NCI-H146 treated with DMSO at 0.1 percent for 48 hours (cell line): ENCODE data around the gene CCDC33.

Experiments used
- DNase-seq: peaks from one replicate; lab custom pipeline; 2025; ENCODE audit not compliant: unreplicated experiment; lab: John Stamatoyannopoulos, UW

CCDC33 gene

DNA sequence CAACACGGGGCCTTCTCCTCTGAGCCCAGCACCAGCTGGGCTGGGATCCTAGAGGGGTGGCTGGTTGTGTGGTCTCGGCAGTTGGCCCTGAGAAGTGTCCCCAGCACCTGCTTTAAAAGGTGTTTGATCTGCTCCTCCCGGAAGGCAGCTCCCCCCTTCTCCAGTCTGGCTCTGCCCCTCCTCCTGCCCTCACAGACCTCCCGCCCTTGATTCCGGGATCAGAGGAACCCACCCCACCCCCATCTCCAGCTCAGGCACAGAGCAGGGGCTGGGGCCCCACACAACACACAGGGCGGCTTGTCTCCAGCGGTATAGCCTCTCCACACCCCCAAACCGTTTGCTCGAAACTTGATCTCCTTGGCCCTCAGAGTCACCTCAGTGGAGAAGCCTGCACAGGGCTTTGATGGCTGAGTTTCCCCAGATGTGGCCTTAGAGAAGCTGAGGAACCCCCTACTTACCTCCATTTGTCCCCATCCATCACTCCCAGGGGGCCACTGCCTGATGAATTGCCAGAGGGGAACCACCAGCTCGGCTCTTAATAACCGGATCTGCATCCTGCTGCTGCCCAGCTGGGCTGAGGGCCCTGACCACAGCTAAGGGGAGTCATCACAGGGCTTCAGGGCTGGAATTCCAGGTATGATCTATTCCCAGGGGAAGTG, 27.1 kb upstream of the CCDC33 start:
- DNase-seq = no peak

- DNase-seq = no peak
Measured at GRCh38 chr15:74209560-74209958, 26.6 kb upstream of the CCDC33 start.

DNA sequence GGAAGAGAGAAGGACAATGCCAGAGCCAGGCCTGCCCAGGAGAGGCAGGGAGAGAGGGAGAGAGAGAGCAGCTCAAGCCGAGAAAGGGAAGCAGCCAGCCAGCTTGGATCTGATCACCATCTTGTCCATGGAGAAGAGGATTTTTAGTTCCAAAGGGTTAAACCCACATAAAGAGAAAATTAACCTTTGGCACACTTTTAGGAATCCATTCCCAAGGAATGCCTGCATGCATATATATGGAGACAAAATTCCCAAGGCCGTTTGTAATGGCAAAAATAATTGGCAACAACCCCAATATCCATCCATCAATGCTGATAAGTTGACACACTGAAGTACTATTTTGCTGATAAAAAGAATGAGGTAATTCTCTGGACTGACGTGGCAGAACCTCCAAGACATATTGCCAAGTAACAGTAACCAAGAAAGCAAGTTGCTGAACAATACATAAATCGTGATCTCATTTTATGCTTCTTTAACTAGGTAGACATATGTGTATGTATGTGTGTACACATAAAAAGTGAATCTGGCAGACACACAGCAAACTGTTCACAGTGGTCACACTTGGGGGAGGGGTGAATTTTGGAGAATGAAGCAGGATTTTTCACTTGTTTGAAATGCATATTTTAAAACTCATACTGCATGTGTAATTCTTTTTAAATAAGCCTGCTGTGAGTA, 26.0 kb upstream of the CCDC33 start:
- no peak for DNase-seq

- DNase-seq = no peak
Measured at GRCh38 chr15:74210729-74211128, 25.4 kb upstream of the CCDC33 start.

DNA sequence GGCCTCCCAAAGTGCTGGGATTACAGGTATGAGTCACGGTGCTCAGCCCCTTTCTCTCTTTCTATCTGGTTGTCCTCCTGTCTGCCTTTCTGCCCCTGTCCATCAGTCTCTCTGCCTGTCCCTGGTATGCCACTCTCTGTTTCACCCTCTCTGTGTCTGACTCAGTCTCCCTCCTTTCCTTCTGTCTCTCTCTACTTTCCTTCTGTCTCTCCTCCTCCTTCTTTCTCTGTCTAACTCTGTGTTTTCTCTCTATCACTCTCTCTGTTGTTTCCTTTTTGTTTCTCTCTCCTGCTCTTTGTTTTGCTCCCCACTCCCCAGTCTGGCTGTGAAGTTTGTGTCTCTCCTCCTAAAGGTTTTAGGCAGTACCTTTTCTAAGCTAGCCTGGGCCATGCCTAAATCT, 24.5 kb upstream of the CCDC33 start:
- no peak for DNase-seq

DNA sequence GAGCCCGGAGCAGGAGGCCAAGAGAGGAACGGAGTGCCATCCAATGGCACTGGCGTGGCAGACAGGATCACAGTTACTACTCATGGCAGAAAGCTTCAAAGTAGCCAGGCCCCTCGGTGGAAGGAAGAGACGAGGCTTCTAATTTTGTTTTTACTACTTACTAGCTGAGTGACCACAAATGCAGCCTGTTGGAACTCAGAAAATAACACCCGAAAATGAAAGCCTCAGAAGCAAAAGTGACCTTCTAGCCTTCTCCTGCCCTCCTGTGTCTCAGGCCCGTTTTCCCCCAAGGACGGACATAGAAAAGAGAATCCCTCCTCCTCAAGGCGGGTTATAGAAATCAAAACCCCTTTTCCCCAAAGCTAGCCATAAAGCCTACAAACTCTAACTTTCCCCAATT, 23.6 kb upstream of the CCDC33 start:
- DNase-seq = no peak

DNA sequence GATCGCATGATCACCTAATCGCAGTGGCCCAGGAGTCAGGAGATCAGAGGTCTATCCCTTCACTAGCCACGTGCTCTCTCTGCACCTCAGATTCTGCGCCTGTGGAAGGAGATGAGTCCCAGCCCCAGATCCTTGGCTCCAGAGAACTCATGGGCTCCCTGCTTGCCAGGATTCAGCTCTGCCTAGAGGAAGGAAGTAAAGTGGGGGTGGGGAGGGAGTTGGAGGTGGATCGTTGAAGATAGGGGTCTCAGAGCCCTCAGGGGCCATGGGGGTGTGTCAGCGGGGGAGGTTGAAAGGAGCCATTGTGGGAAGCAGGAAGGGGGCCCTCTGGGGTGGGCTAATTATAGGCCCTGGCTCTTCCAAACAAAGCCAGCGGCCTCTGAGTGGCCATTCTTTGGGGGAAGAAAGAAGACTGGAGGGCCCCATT, 22.3 kb upstream of the CCDC33 start:
- DNase-seq = no peak

- no peak for DNase-seq
Measured at GRCh38 chr15:74214324-74215021, 21.7 kb upstream of the CCDC33 start.

- no peak for DNase-seq
Measured at GRCh38 chr15:74215958-74216357, 20.2 kb upstream of the CCDC33 start.

DNA sequence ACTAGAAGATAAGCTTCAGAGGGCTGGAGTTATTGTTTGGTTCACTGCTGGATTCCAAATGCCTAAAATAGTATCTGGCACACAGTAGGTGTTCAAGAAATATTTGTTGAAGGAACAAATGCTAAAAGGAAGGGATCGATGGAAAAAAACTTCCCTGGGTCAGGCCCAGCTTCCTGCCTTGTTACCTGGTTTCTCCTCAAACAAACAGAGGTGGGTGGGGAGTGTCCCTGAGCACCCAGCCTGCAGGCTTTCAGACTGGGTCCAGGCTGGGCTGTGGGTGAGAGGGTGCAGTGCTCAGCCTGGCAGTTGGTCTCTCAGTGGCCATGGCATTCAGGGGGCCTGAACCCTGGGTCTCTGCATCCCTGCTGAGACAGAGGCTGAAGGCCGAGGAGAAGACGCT, 19.2 kb upstream of the CCDC33 start:
- no peak for DNase-seq

DNA sequence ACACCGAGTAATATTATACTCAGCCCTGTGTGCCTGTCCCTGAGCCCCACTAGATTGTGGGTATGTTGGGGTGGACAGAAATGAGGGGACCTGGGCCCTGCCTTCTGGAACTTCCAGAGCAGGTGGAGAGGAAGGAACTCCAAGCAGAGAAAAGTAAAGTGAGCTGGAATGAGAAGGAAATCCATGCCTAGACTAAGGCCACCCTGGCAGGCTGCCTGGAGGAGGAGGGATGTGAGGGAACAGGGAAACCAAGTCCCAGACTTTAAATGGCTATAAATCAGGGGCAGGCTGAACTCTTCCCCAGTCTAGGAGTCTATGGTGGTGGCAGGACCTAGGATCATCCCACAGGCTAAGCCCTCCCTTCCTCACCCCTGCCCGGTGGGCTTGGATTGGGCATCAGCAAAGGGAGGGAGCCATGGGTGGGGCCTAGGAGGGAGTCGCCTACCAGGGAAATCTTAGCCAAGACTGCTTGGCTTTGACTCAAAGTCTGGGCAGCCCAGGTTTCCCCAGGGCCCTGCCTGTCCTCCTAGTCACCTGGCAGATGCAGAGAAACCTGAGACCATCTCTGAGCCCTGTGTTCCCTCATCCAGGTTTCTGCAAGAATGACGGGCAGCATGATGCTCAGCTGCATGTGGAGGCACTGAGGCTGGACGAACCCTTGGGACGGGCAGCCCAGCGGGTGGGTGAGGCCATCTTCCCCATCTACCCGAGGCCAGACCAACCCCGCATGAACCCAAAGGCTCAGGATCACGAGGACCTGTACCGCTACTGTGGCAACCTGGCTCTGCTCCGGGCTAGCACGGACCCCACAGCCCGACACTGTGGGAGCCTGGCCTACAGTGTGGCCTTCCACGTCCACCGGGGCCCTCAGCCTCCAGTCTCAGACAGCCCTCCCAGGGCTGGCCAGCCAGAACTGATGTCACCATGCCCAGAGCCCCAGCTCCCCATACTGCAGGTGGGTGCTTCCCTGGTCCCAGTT, 17.9 kb upstream of the CCDC33 start:
- DNase-seq = no peak

GRCh38 chr15:74220475-74221248, 15.5 kb upstream of the CCDC33 start:
- no peak for DNase-seq

DNA sequence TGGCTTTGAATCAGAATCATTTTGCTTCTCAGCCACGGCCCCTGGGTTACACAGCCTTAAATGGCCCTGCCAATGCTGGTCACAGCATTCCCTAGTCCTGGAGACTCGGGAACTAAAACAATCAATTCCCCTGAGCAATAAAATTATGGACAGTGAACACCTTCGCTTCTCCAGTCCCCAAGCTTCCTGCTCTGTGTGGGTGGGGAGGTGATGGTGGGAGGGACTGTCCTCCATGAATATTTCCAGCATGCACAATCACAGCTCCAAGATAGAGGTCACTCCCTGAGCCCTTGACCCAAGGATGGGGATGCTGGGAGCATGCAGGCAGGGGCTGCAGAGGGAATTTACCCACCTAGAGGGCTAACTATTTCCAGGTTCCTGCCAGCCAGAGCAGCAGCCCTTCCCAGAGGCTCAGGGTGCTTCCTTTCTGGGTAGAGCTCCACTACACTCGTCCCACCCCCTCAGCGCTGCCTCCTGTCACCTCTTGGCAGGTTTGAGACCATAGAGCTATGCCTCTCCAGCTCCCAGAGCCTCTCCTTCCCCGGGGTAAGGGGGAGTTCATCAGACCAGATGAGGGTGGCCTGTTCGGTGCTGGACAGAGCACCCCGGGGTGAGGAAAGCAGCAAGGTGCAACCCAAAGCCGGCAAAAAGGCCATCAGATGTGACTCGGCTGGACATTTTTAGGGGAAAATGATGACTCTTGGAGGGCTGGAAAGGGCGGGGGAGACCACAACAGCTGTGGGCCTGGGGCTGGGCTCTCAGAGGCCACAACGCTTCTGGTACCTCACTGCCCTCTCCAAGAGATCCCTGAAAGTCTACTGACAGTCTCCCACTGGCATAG, 14.5 kb upstream of the CCDC33 start:
- no peak for DNase-seq

DNA sequence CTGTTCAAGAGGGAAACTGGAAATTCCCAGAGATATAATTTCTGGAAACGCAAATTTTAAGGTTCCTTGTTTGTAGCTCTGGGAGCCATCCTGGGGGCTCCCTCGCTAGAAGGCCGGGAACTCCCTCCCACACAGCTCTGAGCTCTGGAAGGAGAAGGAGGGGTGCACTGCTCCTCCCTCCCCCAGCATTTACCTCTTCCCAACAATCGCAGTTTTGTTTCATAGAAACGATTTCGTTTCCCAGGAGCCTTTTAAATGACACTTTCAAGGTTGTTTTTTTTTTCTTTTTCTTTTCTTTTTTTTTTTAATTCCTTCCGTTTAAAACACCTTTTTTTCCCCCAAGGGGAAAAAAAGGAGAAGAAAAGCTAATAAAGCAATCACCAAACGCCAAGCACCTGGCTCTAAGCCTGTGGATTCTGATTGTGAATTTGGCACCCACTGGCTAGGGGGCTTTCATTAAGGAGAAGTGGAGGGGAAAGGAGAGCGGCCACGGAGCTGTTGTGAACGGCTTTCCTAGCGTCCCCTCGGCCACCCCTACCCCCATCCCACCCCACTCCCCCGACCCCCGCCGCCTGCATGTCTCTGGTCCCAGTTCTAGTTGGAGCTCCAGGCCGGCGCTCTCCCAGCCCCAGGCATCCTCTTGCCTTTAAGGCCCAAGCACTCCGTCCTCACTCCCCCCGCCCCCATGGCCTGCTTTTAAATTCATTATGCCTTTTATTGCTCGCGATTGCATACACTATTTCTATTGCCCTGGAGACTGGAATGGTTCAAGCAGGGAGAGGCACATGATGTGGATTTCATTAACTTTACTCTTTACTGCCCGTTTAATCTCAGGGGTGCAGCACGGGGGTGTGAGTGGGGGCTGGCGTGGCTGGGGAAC, 13.6 kb upstream of the CCDC33 start:
- no peak for DNase-seq

DNA sequence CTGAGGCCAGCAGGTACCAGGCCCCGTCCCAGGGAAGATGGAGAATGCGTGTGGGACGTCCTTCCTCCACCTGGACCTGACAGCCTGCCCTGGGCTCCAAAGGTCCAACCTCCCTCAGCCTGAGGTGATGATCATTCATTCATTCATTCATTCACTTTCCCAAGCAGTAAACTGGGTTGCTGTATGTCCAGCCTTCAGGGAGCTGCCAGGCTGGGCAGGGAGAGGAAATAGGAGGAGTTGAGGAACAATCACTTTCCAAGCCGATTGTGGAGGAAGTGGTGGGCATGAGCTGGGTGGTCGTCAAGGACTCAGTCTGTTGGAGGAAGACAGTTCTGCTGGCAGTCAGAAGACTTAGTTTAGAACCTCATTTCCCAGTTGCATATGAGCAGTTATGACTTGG, 10.2 kb upstream of the CCDC33 start:
- no peak for DNase-seq

- DNase-seq = no peak
Measured at GRCh38 chr15:74226761-74227540, 9.2 kb upstream of the CCDC33 start.

DNA sequence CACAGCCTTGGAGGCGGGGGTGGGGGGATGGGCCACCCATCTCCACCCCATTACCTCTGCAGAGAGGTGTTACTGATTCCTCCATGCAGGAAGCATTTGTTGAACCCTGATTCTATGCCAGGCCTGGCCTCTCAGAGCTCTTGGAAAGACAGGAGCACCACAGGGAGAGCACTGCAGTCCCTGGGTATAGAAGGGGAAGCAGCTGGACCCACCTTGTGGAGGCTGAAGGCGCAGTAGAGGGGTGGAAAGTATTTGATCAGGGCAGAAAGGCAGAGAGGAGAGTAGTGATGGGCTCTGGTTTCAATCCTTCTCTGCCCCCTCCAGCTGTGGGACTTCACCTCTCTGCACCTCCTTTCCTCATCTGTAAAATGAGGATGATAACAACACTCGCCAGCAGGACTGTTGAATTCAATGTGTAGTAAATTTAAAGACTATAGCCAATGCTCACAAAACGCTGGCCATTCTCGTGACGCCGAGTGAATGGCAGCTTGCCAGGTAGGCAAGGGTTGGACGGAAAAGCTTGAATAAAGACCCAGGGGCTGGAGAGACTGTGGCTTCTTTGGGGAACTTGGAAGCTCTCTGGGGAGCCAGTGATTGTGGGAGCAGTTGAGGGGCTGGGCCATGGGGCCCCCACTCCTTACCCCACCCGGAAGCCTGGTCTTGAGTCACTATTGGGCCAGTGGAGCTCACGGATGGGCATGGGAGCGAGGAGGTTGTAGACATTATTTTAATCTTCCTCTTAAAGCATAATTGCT, 8.0 kb upstream of the CCDC33 start:
- no peak for DNase-seq
